ENCODE results near the gene CDCA4.

DNA sequence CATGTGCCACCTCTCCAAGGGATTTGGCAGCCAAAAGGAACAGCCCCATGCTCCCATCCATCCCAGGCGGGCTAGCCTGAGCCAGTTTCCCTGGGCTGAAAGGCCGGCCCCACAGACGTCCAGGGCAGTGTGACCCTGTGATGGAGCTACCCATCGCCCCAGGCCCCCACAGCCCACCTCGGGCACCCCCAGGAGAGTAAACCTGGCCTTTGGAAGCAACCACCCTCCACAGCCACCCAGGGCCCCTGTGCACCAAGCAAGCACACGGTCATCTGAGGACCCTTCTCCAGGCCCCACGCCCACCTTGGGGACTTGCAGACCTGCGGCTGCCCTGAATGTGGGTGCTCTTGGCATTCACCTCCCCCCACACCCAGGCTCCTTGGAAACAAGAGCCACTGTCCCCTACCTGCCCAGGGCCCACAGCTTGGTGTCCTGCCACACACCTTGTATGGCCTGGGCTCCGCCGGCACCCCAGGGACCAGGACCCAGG, 51.1 kb downstream of the CDCA4 start:
- TF ChIP-seq, protein P1, sequence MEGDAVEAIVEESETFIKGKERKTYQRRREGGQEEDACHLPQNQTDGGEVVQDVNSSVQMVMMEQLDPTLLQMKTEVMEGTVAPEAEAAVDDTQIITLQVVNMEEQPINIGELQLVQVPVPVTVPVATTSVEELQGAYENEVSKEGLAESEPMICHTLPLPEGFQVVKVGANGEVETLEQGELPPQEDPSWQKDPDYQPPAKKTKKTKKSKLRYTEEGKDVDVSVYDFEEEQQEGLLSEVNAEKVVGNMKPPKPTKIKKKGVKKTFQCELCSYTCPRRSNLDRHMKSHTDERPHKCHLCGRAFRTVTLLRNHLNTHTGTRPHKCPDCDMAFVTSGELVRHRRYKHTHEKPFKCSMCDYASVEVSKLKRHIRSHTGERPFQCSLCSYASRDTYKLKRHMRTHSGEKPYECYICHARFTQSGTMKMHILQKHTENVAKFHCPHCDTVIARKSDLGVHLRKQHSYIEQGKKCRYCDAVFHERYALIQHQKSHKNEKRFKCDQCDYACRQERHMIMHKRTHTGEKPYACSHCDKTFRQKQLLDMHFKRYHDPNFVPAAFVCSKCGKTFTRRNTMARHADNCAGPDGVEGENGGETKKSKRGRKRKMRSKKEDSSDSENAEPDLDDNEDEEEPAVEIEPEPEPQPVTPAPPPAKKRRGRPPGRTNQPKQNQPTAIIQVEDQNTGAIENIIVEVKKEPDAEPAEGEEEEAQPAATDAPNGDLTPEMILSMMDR (IDR thresholded peaks at IDR 0.05), result no peak
- TF ChIP-seq POLR2A (IDR thresholded peaks at IDR 0.05; ENCODE audit: low read depth) (no peak), EP300 (IDR thresholded peaks at IDR 0.05) (no peak), POLR2AphosphoS5 (IDR thresholded peaks at IDR 0.05) (no peak)

All from esophagus muscularis mucosa (tissue), 4 donors.